AG09319 (cell line): ENCODE data around the gene WNT2B.
A peak's percentile ranks its signal among the peaks of the same experiment; 100 is the strongest.

Experiments used
- DNase-seq: peaks from one replicate; pipeline ENCODE4 v3.0.0-alpha.2; 2010; ENCODE audit warnings: low read depth; ENCODE audit errors: extremely low read depth
- CTCF ChIP-seq: IDR thresholded peaks from 2 replicates; pipeline ENCODE4 v1.5.1; 2011; ENCODE audit warnings: low read depth, mild to moderate bottlenecking, inconsistent platforms, low read length, moderate library complexity

The WNT2B gene

GRCh38 chr1:112496290-112496689 is 12.5 kb upstream of the WNT2B start:
- TF ChIP-seq CTCF, result no peak
- no peak for DNase-seq

GRCh38 chr1:112501810-112502641 is 6.7 kb upstream of the WNT2B start:
- peak; percentile 98 for TF ChIP-seq CTCF
- peak; percentile 22 for DNase-seq

- no peak for DNase-seq
- TF ChIP-seq CTCF, result no peak
Measured at GRCh38 chr1:112502826-112503225, 5.9 kb upstream of the WNT2B start.

- TF ChIP-seq CTCF, result no peak
- no peak for DNase-seq
Measured at GRCh38 chr1:112504001-112504660, 4.6 kb upstream of the WNT2B start.

- no peak for DNase-seq
- no peak for TF ChIP-seq CTCF
Measured at GRCh38 chr1:112504661-112505399, 3.9 kb upstream of the WNT2B start.

GRCh38 chr1:112505400-112505785 is 3.4 kb upstream of the WNT2B start:
- no peak for DNase-seq
- TF ChIP-seq CTCF, result no peak

GRCh38 chr1:112505878-112506277 is 2.9 kb upstream of the WNT2B start:
- no peak for TF ChIP-seq CTCF

More at GRCh38 chr1:112505878-112506277, 2.9 kb upstream of the WNT2B start:
- no peak for DNase-seq
